ENCODE data around the gene VEZT. TPM values are rescaled to one million over a fixed set of nuclear protein-coding genes. Genes with fewer than 3 reads are reported as not detected.

Gene VEZT
- total RNA-seq, 1 experiment from 2014 or later: 46.4 TPM

GRCh38 chr12:95169368-95169767, 48.2 kb upstream of the VEZT start (continued):
- TF ChIP-seq REST (IDR thresholded peaks at IDR 0.05; ENCODE audit: low read depth): no peak

- DNase-seq (ENCODE audit: low read depth, low spot score): no peak
- H3K27me3 ChIP-seq (ENCODE audit: insufficient read depth, low read length): no peaks in the 10 kb centered on the region
- intact Hi-C loops (cut with micrococcal nuclease): no loop called here
- ATAC-seq: no peak
- H3K4me1 ChIP-seq (ENCODE audit: control insufficient read depth in 1 of 2, insufficient read depth in 2 of 2, low read length in 2 of 2): peaks cover 15 to 49% of the 10 kb centered on the region in 2 experiments; a peak in 3 of 4 replicates
- ChIA-PET POLR2A (no interaction called here), CTCF (no interaction called here), RAD21 (ENCODE audit: low non-redundant PET in 1 of 2, low total read pairs in 2 of 2, uncharacterized antibody in 2 of 2, unreplicated experiment in 2 of 2) (no interaction called here)
- no peak overlapping the region for H2AFZ ChIP-seq (ENCODE audit: low read depth, low read length, poor library complexity, severe bottlenecking)
- H4K20me1 ChIP-seq (ENCODE audit: insufficient read depth): no peaks in the 10 kb centered on the region
- H3K4me3 ChIP-seq (replicated peaks in 1 of 2; ENCODE audit: low read depth in 1 of 2, low read length in 2 of 2): no peak overlapping the region
- H3K4me2 ChIP-seq (ENCODE audit: low read length): no peak overlapping the region
- BruUV-seq (replicated peaks): no TSS peak
- H3K9me2 ChIP-seq (ENCODE audit: insufficient read depth): no peaks in the 10 kb centered on the region
- no peaks in the 10 kb centered on the region for H3K36me3 ChIP-seq (ENCODE audit: control insufficient read depth in 1 of 2, insufficient read depth in 2 of 2, low read length in 2 of 2)
- no peak overlapping the region for H3K9ac ChIP-seq (ENCODE audit: low read length)
- peaks cover 3% of the 10 kb centered on the region; the same call in 1 of the 2 replicates for H3K79me2 ChIP-seq (ENCODE audit: insufficient read depth, low read length)
- TF ChIP-seq SRF (IDR thresholded peaks at IDR 0.05; ENCODE audit: low read depth): no peak
- no peak for TF ChIP-seq ZNF274 (IDR thresholded peaks at IDR 0.05; ENCODE audit: low read depth, low read length)
- no peak for TF ChIP-seq MAX (IDR thresholded peaks at IDR 0.05)
- no peak for TF ChIP-seq EGR1 (IDR thresholded peaks at IDR 0.05; ENCODE audit: low read depth)
- no peak for TF ChIP-seq SIN3A (IDR thresholded peaks at IDR 0.05; ENCODE audit: low read depth)
- TF ChIP-seq REST (IDR thresholded peaks at IDR 0.05; ENCODE audit: low read depth): no peak
- no peak for TF ChIP-seq ZFX (IDR thresholded peaks at IDR 0.05)
- no peak for TF ChIP-seq CTCF (IDR thresholded peaks at IDR 0.05 in 2 of 3, conservative IDR thresholded peaks at IDR 0.05 in 1 of 3; ENCODE audit: borderline replicate concordance in 1 of 3, insufficient read depth in 1 of 3, low read depth in 2 of 3, low read length in 2 of 3)
- TF ChIP-seq CBX3 (IDR thresholded peaks at IDR 0.05; ENCODE audit: low read depth): no peak
- no peak for TF ChIP-seq EZH2 (IDR thresholded peaks at IDR 0.05)
- no peak for TF ChIP-seq FOSL1 (IDR thresholded peaks at IDR 0.05; ENCODE audit: low read depth)
- no peak for TF ChIP-seq EZH2phosphoT487 (IDR thresholded peaks at IDR 0.05; ENCODE audit: borderline replicate concordance)
- no peak for TF ChIP-seq CEBPB (IDR thresholded peaks at IDR 0.05; ENCODE audit: low read depth)
- TF ChIP-seq RAD21 (IDR thresholded peaks at IDR 0.05; ENCODE audit: low read depth): no peak
- no peak overlapping the region for H3K27ac ChIP-seq (ENCODE audit: low read depth, low read length)
- H3K9me3 ChIP-seq (ENCODE audit: control insufficient read depth in 1 of 2, insufficient read depth in 1 of 2, low read depth in 1 of 2, low read length in 2 of 2): no peaks in the 10 kb centered on the region
Observed at GRCh38 chr12:95173392-95174251, 44.0 kb upstream of the VEZT start.

All from HCT116 (cell line).